Measurements from ENCODE around the gene NDUFS8. TPM values are rescaled to one million over a fixed set of nuclear protein-coding genes. Genes with fewer than 3 reads are reported as not detected.

NDUFS8 gene
- total and polyA plus RNA-seq, 2 of the 13 experiments (the other 11 are each of a cell fraction or from before 2014, with no cell fraction given) = 96.7 to 158 TPM

DNA sequence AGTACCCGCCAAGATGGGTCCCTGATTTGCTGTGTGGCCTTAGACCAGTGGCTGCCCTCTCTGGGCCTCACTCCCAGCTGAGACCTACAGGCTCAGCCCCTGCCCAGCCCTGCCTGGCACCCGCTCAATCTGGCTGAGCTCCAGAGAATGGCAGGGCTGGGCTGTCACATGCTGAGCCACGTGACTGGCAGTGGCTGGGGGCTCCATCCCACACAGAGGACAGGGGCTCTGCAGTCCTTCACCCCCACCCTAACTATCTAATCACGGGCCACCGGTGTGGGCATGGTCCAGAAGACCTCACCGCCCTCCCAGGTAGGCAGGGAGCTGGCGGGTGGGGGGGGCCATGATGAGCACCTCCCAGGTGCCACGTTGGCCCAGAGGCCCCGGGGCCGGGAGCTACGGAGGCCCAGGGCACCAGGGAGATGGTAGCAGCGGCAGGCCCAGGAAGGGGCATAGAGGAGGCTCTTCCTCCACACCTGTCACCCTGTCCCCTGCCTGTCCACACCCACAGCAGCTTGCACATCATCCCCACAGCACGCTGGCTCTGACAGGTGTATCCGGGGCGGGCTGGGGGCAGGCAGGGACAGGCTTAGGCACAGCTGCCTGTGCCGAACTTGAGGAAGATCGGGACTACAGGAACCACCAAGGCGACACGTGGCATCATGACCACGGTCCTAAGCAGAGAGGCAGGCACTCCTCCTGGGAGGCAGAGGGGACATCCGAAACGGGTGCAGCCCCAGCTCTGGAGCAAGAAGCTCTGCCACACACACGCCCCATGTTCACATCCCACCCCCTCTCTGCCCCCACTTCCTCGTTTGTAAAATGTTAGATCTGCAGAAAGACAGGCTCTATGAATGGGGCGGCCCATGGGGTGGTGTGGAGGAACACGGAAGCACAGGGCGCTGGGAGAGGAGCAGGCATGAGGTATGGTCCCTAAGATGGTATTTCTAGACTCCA, 21.8 kb upstream of the NDUFS8 start (continued):
- TF ChIP-seq, protein P1, sequence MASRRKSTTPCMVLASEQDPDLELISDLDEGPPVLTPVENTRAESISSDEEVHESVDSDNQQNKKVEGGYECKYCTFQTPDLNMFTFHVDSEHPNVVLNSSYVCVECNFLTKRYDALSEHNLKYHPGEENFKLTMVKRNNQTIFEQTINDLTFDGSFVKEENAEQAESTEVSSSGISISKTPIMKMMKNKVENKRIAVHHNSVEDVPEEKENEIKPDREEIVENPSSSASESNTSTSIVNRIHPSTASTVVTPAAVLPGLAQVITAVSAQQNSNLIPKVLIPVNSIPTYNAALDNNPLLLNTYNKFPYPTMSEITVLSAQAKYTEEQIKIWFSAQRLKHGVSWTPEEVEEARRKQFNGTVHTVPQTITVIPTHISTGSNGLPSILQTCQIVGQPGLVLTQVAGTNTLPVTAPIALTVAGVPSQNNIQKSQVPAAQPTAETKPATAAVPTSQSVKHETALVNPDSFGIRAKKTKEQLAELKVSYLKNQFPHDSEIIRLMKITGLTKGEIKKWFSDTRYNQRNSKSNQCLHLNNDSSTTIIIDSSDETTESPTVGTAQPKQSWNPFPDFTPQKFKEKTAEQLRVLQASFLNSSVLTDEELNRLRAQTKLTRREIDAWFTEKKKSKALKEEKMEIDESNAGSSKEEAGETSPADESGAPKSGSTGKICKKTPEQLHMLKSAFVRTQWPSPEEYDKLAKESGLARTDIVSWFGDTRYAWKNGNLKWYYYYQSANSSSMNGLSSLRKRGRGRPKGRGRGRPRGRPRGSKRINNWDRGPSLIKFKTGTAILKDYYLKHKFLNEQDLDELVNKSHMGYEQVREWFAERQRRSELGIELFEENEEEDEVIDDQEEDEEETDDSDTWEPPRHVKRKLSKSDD (CRISPR knock-in tag; IDR thresholded peaks at IDR 0.05; ENCODE audit: low read depth) = no peak
- no peak for TF ChIP-seq ZNF253 (CRISPR knock-in tag; IDR thresholded peaks at IDR 0.05; ENCODE audit: borderline replicate concordance)
- no peak for TF ChIP-seq ZNF7 (CRISPR knock-in tag; IDR thresholded peaks at IDR 0.05)
- TF ChIP-seq ZNF367 (CRISPR knock-in tag; IDR thresholded peaks at IDR 0.05; ENCODE audit: borderline replicate concordance) = no peak
- TF ChIP-seq, protein P2, sequence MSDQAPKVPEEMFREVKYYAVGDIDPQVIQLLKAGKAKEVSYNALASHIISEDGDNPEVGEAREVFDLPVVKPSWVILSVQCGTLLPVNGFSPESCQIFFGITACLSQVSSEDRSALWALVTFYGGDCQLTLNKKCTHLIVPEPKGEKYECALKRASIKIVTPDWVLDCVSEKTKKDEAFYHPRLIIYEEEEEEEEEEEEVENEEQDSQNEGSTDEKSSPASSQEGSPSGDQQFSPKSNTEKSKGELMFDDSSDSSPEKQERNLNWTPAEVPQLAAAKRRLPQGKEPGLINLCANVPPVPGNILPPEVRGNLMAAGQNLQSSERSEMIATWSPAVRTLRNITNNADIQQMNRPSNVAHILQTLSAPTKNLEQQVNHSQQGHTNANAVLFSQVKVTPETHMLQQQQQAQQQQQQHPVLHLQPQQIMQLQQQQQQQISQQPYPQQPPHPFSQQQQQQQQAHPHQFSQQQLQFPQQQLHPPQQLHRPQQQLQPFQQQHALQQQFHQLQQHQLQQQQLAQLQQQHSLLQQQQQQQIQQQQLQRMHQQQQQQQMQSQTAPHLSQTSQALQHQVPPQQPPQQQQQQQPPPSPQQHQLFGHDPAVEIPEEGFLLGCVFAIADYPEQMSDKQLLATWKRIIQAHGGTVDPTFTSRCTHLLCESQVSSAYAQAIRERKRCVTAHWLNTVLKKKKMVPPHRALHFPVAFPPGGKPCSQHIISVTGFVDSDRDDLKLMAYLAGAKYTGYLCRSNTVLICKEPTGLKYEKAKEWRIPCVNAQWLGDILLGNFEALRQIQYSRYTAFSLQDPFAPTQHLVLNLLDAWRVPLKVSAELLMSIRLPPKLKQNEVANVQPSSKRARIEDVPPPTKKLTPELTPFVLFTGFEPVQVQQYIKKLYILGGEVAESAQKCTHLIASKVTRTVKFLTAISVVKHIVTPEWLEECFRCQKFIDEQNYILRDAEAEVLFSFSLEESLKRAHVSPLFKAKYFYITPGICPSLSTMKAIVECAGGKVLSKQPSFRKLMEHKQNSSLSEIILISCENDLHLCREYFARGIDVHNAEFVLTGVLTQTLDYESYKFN (CRISPR knock-in tag; conservative IDR thresholded peaks at IDR 0.05) = no peak
- TF ChIP-seq NR2F2 (IDR thresholded peaks at IDR 0.05; ENCODE audit: borderline replicate concordance, low read depth) = no peak
- no peak for TF ChIP-seq ZNF264 (CRISPR knock-in tag; IDR thresholded peaks at IDR 0.05)
- no peak for TF ChIP-seq POLR2AphosphoS5 (IDR thresholded peaks at IDR 0.05; ENCODE audit: low read depth, low read length)
- TF ChIP-seq ZNF678 (CRISPR knock-in tag; IDR thresholded peaks at IDR 0.05) = no peak
- no peak for TF ChIP-seq TBP (CRISPR knock-in tag; IDR thresholded peaks at IDR 0.05)
- TF ChIP-seq TBL1XR1 (IDR thresholded peaks at IDR 0.05; ENCODE audit: borderline replicate concordance, low read length, partially characterized antibody) = no peak
- peak; percentile 70 for TF ChIP-seq ZMYM3 (CRISPR knock-in tag; IDR thresholded peaks at IDR 0.05)
- no peak for TF ChIP-seq FOXM1 (CRISPR knock-in tag; IDR thresholded peaks at IDR 0.05)
- TF ChIP-seq KAT2B (IDR thresholded peaks at IDR 0.05; ENCODE audit: borderline replicate concordance, low read depth, low read length) = no peak
